Right hindlimb (tissue), 1 donor: ENCODE data around the gene SLAMF1.

Source experiments
- DNase-seq: peaks from one replicate; pipeline ENCODE4 v3.0.0-alpha.2; 2018

The SLAMF1 gene

GRCh38 chr1:160558660-160559380 is 88.0 kb downstream of the SLAMF1 start:
- DNase-seq = no peak
